Neural progenitor cell (in vitro differentiated cells): ENCODE results near the gene C6orf89. TPM values are rescaled to one million over a fixed set of nuclear protein-coding genes. Genes with fewer than 3 reads are reported as not detected.
A peak's percentile ranks its signal among the peaks of the same experiment; 100 is the strongest.

ENCODE experiments used
- DNase-seq: peaks from one replicate; pipeline ENCODE4 v3.0.0-alpha.2; 2016; ENCODE audit warnings: low spot score
- H2AFZ ChIP-seq: fragments of 200-600 bp; sonication (generic); replicated peaks from 2 replicates; pipeline ENCODE4 v1.6.1; 2016; ENCODE audit warnings: antibody characterized with exemption
- H3F3A ChIP-seq: fragments of 200-600 bp; sonication (generic); 2 replicates; pipeline ENCODE4 v1.6.1; 2016; ENCODE audit warnings: antibody characterized with exemption, low read depth
- H3K27ac ChIP-seq: fragments of 200-600 bp; sonication (generic); 2 replicates; pipeline ENCODE4 v1.5.1; 2016; ENCODE audit warnings: mild to moderate bottlenecking
- H3K27me3 ChIP-seq: fragments of 200-600 bp; sonication (generic); 2 replicates; pipeline ENCODE4 v1.6.1; 2016; ENCODE audit warnings: mild to moderate bottlenecking, moderate library complexity
- H3K36me3 ChIP-seq: fragments of 200-600 bp; sonication (generic); 2 replicates; pipeline ENCODE4 v1.5.1; 2016
- H3K4me1 ChIP-seq: fragments of 200-600 bp; sonication (generic); 2 replicates; pipeline ENCODE4 v1.6.1; 2016; ENCODE audit warnings: mixed run types
- H3K4me2 ChIP-seq: fragments of 200-600 bp; sonication (generic); 2 replicates; pipeline ENCODE4 v1.6.1; 2016
- H3K4me3 ChIP-seq: fragments of 200-600 bp; sonication (generic); 2 replicates; pipeline ENCODE4 v1.5.1; 2016
- H3K79me2 ChIP-seq: fragments of 200-600 bp; sonication (generic); 2 replicates; pipeline ENCODE4 v1.6.1; 2016; ENCODE audit warnings: low read depth
- H3K9ac ChIP-seq: fragments of 200-600 bp; sonication (generic); 2 replicates; pipeline ENCODE4 v1.6.1; 2016
- H3K9me3 ChIP-seq: fragments of 200-600 bp; sonication (generic); 2 replicates; pipeline ENCODE4 v1.5.1; 2016; ENCODE audit warnings: low read depth
- H4K20me1 ChIP-seq: fragments of 200-600 bp; sonication (generic); 2 replicates; pipeline ENCODE4 v1.6.1; 2016; ENCODE audit warnings: low read depth
- H3K27ac Mint-ChIP-seq: 3 replicates; pipeline ENCODE4 v1.8.0; 2021; ENCODE audit warnings: mixed read lengths
- H3K27me3 Mint-ChIP-seq: 2 replicates; pipeline ENCODE4 v1.8.0; 2022; ENCODE audit warnings: low read depth, mild to moderate bottlenecking, inconsistent platforms, moderate library complexity, mixed read lengths; ENCODE audit not compliant: insufficient read depth
- H3K36me3 Mint-ChIP-seq: 3 replicates; pipeline ENCODE4 v1.8.0; 2021; ENCODE audit warnings: mixed read lengths
- H3K4me1 Mint-ChIP-seq: 3 replicates; pipeline ENCODE4 v1.8.0; 2021; ENCODE audit warnings: mixed read lengths
- H3K4me3 Mint-ChIP-seq: 3 replicates; pipeline ENCODE4 v1.8.0; 2021; ENCODE audit warnings: mild to moderate bottlenecking, moderate library complexity, mixed read lengths
- H3K9me3 Mint-ChIP-seq: 3 replicates; pipeline ENCODE4 v1.8.0; 2020; ENCODE audit warnings: mixed read lengths
- EZH2 ChIP-seq: fragments of 200-600 bp; sonication (generic); IDR thresholded peaks from 2 replicates; pipeline ENCODE4 v1.6.1; 2017; ENCODE audit warnings: antibody characterized with exemption, mild to moderate bottlenecking, moderate library complexity
- EZH2phosphoT487 ChIP-seq: fragments of 200-600 bp; sonication (generic); IDR thresholded peaks from 2 replicates; pipeline ENCODE4 v1.6.1; 2017; ENCODE audit warnings: antibody characterized with exemption
- total RNA-seq: library from RNA; depleted of rRNA; stranded (reverse); fragments of >200 nt; gene quantifications from 2 replicates; pipeline ENCODE4 v1.2.3, GENCODE V29; 2015; ENCODE audit warnings: low replicate concordance
- TF ChIP-seq, protein P1 (sequence below): fragments of 200-600 bp; sonication (generic); IDR thresholded peaks from 2 replicates; pipeline ENCODE4 v1.5.1; 2017; ENCODE audit warnings: antibody characterized with exemption, mild to moderate bottlenecking

Gene C6orf89
- total RNA-seq, 1 donor from 2014 or later: 21.2 TPM

DNA sequence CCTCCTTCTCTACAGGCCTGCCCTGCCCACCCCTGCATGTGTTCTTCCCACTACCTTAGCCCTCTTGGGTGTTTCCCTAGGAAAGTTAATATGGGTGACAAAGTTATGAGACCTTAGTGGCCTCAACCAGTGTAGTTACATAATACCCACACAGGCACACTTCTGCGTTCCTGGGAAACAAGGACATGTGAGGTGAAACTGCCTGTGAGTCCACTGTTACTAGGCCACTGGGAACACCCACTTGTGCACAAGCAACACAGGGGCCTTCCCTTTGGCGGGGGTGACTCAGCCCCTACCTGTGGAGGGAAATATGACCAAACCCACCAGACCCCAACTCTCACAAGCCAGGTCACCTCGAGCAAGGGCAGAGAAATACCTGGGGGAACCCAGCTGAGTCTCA lies 81.5 kb downstream of the C6orf89 start:
- H3K27ac Mint-ChIP-seq: no peak overlapping the region

DNA sequence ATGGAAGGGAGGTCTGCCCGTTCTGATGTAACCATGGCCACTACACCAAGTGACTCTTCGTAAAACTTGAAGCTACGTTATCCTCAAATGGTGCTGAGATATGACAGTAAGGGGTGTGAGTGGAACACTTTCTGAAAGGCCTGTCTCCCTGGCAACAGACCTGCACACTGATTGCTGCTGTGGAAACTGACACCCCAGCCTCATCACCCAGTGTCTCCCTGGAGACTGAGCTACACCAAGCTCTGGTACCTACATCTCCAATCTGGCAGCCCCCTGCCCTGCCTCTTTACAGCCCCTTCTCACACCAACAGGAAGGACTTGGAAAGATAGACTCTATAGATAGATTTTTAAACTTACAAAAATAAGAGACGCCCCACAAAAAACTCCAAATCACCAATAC lies 82.0 kb downstream of the C6orf89 start:
- H3K9me3 ChIP-seq: no peaks in the 10 kb centered on the region
- H3K27me3 ChIP-seq: no peaks in the 10 kb centered on the region
- Mint-ChIP-seq H3K27ac (no peak overlapping the region), H3K36me3 (peaks cover 11% of the 10 kb centered on the region), H3K9me3 (no peaks in the 10 kb centered on the region), H3K4me1 (peaks cover 12% of the 10 kb centered on the region), H3K4me3 (no peak overlapping the region), H3K27me3 (peaks cover 3% of the 10 kb centered on the region)
- H3F3A ChIP-seq: peaks cover 12% of the 10 kb centered on the region
- H3K9ac ChIP-seq: no peak overlapping the region
- no peak overlapping the region for H3K27ac ChIP-seq
- no peak overlapping the region for H3K4me2 ChIP-seq
- H3K4me1 ChIP-seq: peaks cover 4% of the 10 kb centered on the region
- no peak overlapping the region for H2AFZ ChIP-seq
- H3K4me3 ChIP-seq: no peak overlapping the region
- no peak for DNase-seq
- no peaks in the 10 kb centered on the region for H3K36me3 ChIP-seq
- H3K79me2 ChIP-seq: no peaks in the 10 kb centered on the region
- H4K20me1 ChIP-seq: no peaks in the 10 kb centered on the region
- no peak for TF ChIP-seq EZH2phosphoT487
- TF ChIP-seq, protein P1, sequence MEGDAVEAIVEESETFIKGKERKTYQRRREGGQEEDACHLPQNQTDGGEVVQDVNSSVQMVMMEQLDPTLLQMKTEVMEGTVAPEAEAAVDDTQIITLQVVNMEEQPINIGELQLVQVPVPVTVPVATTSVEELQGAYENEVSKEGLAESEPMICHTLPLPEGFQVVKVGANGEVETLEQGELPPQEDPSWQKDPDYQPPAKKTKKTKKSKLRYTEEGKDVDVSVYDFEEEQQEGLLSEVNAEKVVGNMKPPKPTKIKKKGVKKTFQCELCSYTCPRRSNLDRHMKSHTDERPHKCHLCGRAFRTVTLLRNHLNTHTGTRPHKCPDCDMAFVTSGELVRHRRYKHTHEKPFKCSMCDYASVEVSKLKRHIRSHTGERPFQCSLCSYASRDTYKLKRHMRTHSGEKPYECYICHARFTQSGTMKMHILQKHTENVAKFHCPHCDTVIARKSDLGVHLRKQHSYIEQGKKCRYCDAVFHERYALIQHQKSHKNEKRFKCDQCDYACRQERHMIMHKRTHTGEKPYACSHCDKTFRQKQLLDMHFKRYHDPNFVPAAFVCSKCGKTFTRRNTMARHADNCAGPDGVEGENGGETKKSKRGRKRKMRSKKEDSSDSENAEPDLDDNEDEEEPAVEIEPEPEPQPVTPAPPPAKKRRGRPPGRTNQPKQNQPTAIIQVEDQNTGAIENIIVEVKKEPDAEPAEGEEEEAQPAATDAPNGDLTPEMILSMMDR: no peak
- TF ChIP-seq EZH2: no peak

More for the DNA sequence above, 81.5 kb downstream of the C6orf89 start:
- Histone ChIP-seq H3K4me2 (no peak overlapping the region), H4K20me1 (no peaks in the 10 kb centered on the region), H3K79me2 (no peaks in the 10 kb centered on the region), H2AFZ (no peak overlapping the region), H3K9me3 (no peaks in the 10 kb centered on the region), H3K36me3 (no peaks in the 10 kb centered on the region), H3K27ac (peak overlapping the region; percentile 20), H3K4me3 (no peak overlapping the region), H3F3A (peaks cover 14% of the 10 kb centered on the region), H3K4me1 (peaks cover 4% of the 10 kb centered on the region), H3K9ac (no peak overlapping the region), H3K27me3 (no peaks in the 10 kb centered on the region)
- H3K4me1 Mint-ChIP-seq: peaks cover 14% of the 10 kb centered on the region
- H3K27me3 Mint-ChIP-seq: peaks cover 3% of the 10 kb centered on the region
- no peak for TF ChIP-seq EZH2
- TF ChIP-seq, protein P1: no peak
- no peak for TF ChIP-seq EZH2phosphoT487
- H3K36me3 Mint-ChIP-seq: peaks cover 11% of the 10 kb centered on the region
- no peak for DNase-seq
- H3K9me3 Mint-ChIP-seq: no peaks in the 10 kb centered on the region
- H3K4me3 Mint-ChIP-seq: no peak overlapping the region

DNA sequence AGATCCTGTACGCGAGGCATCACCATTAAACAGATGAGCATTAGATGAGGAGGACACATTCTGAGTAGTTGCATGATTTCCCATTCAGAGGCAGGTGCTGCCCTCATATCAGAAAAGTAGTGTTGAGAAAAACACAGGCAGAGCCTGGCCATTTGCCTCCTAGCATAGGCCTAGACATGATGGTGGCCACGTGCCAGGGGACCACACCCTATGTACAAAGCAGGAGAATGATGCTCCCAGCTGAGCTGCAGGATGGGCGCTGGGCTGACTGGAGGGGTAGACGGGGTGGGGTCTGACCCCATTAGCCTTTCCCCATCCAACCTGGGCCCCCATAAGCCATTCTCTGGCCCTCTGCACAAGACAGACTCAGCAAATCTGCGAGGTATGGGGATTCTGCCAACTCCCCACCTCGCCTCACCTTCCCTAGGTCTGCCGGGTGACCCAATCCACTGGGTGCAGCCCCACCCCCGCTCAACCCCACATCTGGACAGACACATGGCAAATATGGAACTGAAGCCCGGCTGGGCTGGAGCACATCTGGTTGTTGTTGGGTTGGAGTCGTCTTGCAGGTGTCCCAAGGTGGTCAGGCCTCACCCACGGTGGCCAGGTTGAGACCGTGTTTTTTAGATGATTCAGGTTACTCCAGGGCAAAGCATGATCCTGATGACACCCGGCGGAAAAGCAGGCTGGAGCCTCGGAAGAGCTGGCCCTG lies 82.7 kb downstream of the C6orf89 start:
- H3K4me3 ChIP-seq: no peak overlapping the region
- no peak for DNase-seq
- H4K20me1 ChIP-seq: no peaks in the 10 kb centered on the region
- H3K79me2 ChIP-seq: no peaks in the 10 kb centered on the region
- H3K4me3 Mint-ChIP-seq: no peak overlapping the region
- peaks cover 3% of the 10 kb centered on the region for H3K27me3 Mint-ChIP-seq
- H3K36me3 Mint-ChIP-seq: peaks cover 11% of the 10 kb centered on the region
- no peak overlapping the region for H3K4me2 ChIP-seq
- H3K9me3 ChIP-seq: no peaks in the 10 kb centered on the region
- no peak overlapping the region for H3K27ac Mint-ChIP-seq
- H3K9me3 Mint-ChIP-seq: no peaks in the 10 kb centered on the region
- no peak overlapping the region for H3K9ac ChIP-seq
- H3K27me3 ChIP-seq: no peaks in the 10 kb centered on the region
- no peaks in the 10 kb centered on the region for H3K4me1 ChIP-seq
- no peaks in the 10 kb centered on the region for H3K36me3 ChIP-seq
- TF ChIP-seq EZH2phosphoT487 (no peak), EZH2 (no peak)
- TF ChIP-seq, protein P1: no peak
- no peak overlapping the region for H3K27ac ChIP-seq
- H2AFZ ChIP-seq: no peak overlapping the region
- peaks cover 7% of the 10 kb centered on the region for H3F3A ChIP-seq
- H3K4me1 Mint-ChIP-seq: peaks cover 5% of the 10 kb centered on the region
